OCI-LY1 (cell line): ENCODE data around the gene FZR1.

Experiments used
- CTCF ChIP-seq: fragments of 200-600 bp; sonication (generic), shearing (Covaris generic); IDR thresholded peaks from 2 replicates; pipeline ENCODE4 v1.5.1; 2017; ENCODE audit warnings: mild to moderate bottlenecking, antibody characterized with exemption, low read length, moderate library complexity, mixed read lengths
- EZH2 ChIP-seq: fragments of 200-600 bp; sonication (generic), shearing (Covaris generic); IDR thresholded peaks from 2 replicates; pipeline ENCODE4 v1.8.0; 2017; ENCODE audit warnings: borderline replicate concordance, mixed run types, mild to moderate bottlenecking, antibody characterized with exemption, low read length, moderate library complexity, mixed read lengths

GRCh38 chr19:3496392-3497273, 9.5 kb upstream of the FZR1 start:
- TF ChIP-seq CTCF: no peak
- no peak for TF ChIP-seq EZH2
